ENCODE data around the gene HS3ST5.
"Not testable (repeated sequence)": the region's sequence is repeated elsewhere in the genome, so short reads cannot be mapped to it uniquely, and the experiment has no call there.

The HS3ST5 gene

DNA sequence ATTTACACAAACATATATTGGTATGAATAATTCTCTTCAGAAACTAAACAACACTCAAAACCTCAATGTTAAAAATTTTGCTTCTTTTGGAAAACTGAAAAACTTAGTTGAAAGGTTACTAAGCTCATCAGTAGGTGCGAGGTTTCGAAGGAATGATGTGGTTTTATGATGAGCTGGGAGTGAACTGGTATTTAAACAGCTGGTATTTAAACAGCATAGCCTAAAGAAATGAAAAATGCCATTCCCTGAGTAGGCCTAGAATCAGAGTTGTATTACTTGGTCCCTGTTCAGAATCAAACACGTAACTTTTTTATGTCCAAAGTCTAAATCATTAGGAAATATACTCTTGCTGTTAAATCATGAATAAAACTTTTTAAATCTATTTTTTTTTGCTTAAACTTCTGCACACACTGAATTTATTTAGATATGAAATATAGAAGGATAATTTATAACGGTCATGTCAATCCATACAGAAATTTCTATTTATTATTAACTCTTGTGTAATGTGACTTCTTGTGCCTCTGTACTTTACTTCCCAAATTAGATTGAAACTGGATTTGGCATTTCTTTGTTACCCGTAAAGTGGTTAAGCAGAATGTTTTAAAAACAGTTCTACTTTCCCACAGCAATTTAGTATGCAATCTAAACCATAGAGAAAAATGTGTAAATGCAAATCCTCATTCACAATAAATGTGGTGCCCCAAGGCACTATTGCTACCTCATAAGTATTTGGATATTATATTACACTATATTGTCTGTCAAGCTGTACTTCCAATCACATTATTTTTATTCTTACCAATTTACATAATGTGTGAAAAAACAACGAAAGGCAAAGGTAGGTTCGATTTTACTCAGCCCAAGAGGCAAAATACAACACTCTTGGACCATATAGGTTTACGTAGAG, 124.1 kb downstream of the HS3ST5 start:
- FAIRE-seq (no peak), DNase-seq (ENCODE audit: insufficient read length, low spot score) (no peak)
- no peak for TF ChIP-seq POLR2A (IDR thresholded peaks at IDR 0.05; ENCODE audit: low read depth, low read length)

DNA sequence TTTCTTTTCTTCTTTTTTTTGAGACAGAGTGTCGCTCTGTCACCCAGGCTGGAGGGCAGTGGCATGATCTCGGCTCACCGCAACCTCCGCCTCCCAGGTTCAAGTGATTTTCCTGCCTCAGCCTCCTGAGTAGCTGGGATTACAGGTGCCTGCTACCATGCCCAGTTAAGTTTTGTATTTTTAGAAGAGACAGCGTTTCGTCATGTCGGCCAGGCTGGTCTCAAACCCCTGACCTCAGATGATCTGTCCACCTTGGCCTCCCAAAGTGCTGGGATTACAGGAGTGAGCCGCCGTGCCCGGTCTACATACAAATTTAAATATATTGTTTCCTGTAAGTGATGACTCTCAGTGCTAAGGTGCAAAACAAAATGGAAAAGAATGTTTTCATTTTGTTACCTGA, 124.8 kb downstream of the HS3ST5 start:
- not testable (repeated sequence) for DNase-seq (ENCODE audit: insufficient read length, low spot score); FAIRE-seq

DNA sequence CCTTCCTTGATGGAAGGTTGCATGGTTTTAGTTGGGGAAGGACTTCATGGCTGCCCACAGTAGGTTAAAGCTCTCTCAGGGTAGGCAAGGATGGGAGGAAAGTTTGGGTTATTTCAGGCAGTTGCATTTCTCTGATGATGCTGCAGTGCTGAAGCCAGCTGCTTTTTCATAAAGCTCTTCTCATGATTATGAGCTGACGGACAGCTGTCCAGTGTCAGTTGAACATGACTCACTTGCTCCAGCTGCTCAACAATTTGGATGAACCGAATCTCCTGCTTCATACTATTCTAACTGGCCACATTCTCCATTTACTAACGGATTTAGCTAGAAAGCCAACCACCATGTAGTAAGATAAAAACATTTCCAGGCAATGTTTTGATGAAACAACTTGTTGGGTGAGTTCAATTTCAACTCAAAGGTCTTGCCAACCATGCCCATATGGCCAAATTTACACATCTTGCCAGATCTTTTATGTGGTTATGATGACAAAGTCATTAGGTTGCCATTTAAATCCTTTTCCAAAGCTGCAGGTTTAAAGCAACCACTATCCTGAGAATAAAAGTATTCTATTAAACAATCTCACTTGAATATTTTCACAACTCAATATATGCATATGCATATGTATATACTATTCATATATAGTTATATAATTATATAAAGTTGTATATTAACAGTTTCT, 125.9 kb downstream of the HS3ST5 start:
- DNase-seq (ENCODE audit: insufficient read length, low spot score) = no peak
- no peak for FAIRE-seq
- no peak for TF ChIP-seq POLR2A (IDR thresholded peaks at IDR 0.05; ENCODE audit: low read depth, low read length)

DNA sequence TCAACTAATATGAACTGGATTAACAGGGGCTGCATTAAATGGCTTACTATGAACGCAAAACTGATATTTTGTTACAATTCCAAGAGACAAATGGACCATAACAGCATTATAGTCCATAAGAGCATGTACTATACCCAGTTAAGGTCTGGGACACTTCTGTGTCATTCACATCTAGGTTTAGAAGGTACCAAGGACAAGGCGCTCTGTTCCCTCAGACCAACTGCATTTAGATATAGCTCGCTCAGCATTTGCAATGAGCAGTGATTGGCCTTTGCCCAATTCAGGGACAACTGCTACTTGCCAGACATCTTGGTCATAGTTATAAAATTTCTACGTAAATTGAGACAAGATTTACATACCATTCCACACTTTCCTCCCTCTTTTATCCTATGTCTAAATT, 132.4 kb downstream of the HS3ST5 start:
- TF ChIP-seq POLR2A (IDR thresholded peaks at IDR 0.05; ENCODE audit: low read depth, low read length) = no peak
- FAIRE-seq (no peak), DNase-seq (ENCODE audit: insufficient read length, low spot score) (no peak)

DNA sequence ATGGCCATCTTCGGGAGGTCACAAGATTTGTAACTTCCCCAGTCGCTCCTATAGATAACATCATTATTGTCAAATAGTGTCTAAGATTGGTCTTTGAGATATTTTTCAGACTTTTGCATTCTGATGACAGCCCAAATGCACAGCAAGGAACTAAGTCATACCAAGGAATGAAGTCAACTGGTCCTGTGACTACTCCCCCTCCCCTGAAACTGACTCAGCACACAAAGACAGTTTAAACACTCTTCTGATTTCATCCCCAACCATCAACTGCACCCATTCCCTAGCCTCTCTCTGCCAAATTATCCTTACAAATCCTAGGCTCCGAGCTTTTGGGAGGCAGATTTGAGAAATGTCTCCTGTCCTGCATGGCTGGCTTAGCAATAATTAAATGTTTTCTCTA, 139.4 kb downstream of the HS3ST5 start:
- FAIRE-seq (no peak), DNase-seq (ENCODE audit: insufficient read length, low spot score) (no peak)
- TF ChIP-seq POLR2A (IDR thresholded peaks at IDR 0.05; ENCODE audit: low read depth, low read length) = no peak

DNA sequence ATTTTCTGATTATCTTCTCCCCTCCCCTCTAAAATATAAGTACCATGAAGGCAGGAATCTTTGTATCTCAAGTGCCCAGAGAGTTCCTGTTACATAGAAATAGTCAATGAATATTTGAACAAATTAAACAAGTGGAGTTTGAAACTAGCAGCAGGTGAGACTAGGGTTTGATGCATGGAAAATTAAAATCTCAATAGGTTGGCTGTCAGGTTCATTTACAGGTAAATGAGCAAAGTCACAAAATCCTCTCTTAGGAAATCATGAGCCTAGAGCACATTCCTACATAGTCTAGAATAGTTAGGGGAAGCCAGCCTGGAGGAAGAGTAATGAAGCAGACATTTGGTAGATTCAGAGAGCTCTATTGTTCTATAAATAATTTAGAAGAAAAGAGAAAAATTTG, 140.4 kb downstream of the HS3ST5 start:
- no peak for FAIRE-seq
- DNase-seq (ENCODE audit: insufficient read length, low spot score) = no peak
- no peak for TF ChIP-seq POLR2A (IDR thresholded peaks at IDR 0.05; ENCODE audit: low read depth, low read length)

DNA sequence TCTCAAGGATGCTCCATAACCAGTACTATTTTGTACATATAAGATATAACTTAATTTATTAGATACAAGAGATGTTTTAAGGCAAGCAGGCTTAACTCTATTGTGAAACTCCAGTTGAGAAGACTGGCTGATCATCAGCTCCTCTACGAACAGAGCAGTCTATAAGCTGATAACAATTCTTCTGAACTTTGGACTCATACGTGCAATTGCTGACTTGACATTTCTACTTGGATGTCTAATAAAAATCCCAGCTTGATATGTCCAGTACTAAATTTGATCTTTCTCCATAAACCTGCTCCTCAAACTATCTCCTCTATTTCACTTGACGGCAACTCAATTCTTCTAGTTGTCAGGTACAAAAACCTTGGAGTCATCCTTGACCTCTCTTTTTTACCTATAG, 141.9 kb downstream of the HS3ST5 start:
- no peak for TF ChIP-seq POLR2A (IDR thresholded peaks at IDR 0.05; ENCODE audit: low read depth, low read length)
- DNase-seq (ENCODE audit: insufficient read length, low spot score) (no peak), FAIRE-seq (no peak)

DNA sequence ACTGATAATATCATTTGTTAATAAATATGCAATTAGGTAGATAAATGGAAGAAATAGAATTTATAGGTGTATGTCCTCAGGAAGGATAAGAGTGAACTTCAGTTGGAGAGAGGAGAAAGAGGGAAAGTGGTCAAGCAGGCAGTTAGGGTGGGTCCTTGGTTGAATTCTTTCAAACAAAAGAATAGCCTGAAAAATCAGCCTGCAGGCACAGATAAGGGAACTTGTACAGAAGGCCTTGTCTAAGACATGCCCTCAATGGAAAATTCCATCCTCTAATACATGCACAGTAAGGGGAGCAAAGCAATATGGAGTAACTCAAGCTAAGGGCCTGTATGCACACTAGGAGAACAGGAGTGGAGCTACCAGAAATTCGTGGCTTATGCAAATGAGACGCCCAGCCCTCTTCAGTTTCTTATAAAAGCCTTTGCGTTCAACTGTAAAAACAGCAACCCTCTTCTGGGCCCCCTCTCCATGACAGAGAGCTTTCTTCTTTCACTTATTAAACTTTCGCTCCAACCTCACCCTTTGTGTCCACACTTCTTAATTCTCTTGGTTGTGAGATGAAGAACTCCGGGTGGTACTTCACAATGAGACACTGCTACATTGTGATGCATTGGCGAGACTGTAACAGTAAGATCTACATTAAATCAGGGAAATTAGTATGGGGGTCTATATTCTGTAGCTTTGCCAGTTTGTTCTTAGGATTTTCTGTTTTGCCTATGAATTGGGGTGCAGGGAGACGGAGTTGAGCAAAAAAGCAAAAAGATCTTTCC, 147.0 kb downstream of the HS3ST5 start:
- DNase-seq (ENCODE audit: insufficient read length, low spot score) = no peak
- no peak for FAIRE-seq
- no peak for TF ChIP-seq POLR2A (IDR thresholded peaks at IDR 0.05; ENCODE audit: low read depth, low read length)

DNA sequence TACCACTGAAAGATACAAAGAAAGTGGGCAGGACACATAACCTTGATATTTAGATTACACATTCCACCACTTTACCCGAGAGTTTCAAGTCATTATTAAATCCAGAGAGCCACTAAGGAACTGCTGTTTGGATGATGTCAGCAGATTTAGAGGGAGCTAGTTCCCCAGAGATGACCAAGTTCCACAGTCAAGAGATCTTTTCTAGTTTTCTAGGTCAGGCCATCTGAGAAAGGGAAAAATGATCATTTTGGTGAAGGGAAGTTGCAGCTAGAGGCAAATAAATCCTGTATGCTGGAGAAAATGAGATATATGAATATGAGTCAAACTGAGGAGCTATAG, 147.8 kb downstream of the HS3ST5 start:
- no peak for TF ChIP-seq POLR2A (IDR thresholded peaks at IDR 0.05; ENCODE audit: low read depth, low read length)
- DNase-seq (ENCODE audit: insufficient read length, low spot score) (no peak), FAIRE-seq (no peak)

DNA sequence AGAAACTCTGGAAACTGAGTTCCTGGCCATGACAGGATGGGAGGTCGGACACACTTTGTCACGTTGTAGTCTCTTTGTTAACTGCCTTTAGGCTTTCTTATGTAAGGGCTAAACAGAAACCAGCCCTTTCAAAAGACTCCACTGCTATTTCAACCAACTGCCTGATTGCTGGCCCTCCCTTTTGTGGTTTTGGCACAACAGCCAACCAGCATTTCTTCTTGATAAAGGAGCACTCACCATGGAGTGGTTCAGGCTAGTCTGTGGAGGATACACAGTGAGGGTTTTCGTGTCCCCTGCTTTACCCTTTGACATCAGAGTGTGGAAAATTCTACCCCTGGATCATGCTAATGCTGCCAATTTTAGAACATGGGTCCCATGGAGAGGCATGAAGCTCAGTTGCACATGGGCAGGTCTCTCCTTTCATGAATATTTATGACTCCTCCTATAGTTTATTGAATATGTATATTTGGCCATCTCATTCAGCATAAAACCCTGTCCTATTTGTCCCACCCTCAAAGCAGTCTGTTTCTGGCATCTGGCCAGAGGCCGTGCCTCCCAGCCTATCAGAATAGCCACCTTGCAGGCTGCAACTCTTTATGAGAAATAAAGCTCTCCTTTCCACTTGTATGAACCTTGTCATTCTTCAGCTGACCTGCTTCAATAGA, 148.3 kb downstream of the HS3ST5 start:
- no peak for FAIRE-seq
- no peak for DNase-seq (ENCODE audit: insufficient read length, low spot score)
- TF ChIP-seq POLR2A (IDR thresholded peaks at IDR 0.05; ENCODE audit: low read depth, low read length) = no peak

DNA sequence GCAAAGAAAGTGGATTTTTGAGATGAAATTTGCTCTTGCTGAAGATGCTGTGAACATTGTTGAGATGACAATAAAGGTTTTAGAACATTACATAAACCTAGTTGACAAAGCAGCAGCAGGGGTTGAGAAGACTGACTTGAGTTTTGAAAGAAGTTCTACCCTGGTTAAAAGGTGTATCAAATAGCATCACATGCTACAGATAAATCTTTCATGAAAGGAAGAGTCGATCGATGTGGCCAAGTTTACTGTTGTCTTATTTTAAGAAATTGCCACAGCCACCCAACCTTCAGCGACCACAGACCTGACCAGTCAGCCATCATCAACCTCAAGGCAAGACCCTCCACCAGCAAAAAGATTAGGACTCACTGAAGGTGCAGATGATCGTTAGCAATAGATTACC, 155.3 kb downstream of the HS3ST5 start:
- FAIRE-seq = no peak
- TF ChIP-seq POLR2A (IDR thresholded peaks at IDR 0.05; ENCODE audit: low read depth, low read length) = no peak
- DNase-seq (ENCODE audit: insufficient read length, low spot score) = no peak

DNA sequence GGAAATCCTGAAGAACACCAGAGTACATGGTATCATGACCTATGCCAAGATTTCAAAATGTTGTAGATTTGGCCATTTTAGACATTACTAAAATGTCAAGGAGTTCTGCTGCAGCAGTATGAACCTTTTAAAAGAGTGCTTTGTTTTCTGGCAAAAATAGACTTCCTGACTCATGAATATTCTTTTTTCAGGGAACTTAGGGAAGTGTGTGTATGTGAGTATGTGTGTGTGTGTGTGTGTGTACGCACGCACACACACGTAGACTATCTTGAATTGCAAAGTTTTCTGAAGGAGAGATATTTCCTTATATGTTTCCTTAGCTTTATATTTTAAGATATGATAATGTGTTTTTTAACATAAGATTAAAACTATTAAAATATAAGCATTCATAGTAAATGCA, 161.2 kb downstream of the HS3ST5 start:
- FAIRE-seq (no peak), DNase-seq (ENCODE audit: insufficient read length, low spot score) (no peak)
- no peak for TF ChIP-seq POLR2A (IDR thresholded peaks at IDR 0.05; ENCODE audit: low read depth, low read length)

DNA sequence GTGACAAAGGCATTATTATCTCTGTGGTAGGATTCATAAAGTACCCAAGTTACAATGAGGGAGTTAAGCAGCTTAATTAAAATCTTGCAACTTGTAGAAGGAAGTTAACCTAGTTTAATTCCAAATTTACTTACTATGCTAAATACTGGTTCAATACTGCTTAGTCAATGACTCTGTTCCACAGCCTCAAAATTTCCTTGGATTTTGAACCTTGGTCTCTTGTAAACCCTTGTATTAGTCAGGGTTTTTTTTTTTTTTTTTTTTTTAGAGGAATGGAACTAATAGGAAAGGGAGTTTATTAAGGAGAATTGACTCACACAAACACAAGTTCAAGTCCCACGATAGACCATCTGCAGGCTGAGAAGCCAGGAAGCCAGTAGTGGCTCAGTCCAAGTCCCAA, 163.4 kb downstream of the HS3ST5 start:
- DNase-seq (ENCODE audit: insufficient read length, low spot score) (no peak), FAIRE-seq (no peak)
- no peak for TF ChIP-seq POLR2A (IDR thresholded peaks at IDR 0.05; ENCODE audit: low read depth, low read length)

DNA sequence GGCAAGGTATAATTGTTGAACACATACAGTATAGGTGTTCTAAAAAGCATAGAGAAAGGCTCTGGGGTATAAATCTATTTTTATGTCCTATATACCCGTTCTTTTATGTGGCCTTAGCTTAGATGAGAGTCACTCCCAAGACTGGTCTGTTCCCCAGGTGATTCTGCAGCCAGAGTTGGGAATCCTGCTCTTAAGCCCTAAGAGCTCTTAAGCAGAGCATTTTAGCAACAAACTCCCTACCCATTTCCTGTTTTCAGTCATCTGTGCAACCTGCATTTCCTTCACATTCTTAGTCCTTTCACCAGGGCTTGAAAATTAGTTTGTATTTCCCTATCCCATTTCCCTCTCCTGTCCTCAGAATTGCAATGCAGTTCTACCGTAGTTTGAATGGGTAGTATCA, 166.1 kb downstream of the HS3ST5 start:
- no peak for TF ChIP-seq POLR2A (IDR thresholded peaks at IDR 0.05; ENCODE audit: low read depth, low read length)
- DNase-seq (ENCODE audit: insufficient read length, low spot score) (no peak), FAIRE-seq (no peak)
